Esophagus (tissue), 2 donors: Measurements from ENCODE around the gene GAREM1. TPM values are rescaled to one million over a fixed set of nuclear protein-coding genes. Genes with fewer than 3 reads are reported as not detected.

Experiments
- H3K27ac ChIP-seq, 2 donors: one replicate each; pipeline ENCODE4 v1.5.1; 2013; ENCODE audit warnings: low read depth in 2 of 2, mild to moderate bottlenecking in 2 of 2, inconsistent platforms in 1 of 2, low read length in 1 of 2, moderate library complexity in 1 of 2
- H3K27me3 ChIP-seq, 2 donors: one replicate each; pipeline ENCODE4 v1.6.1; 2013; ENCODE audit warnings: low read length in 2 of 2, control low read depth in 1 of 2, mild to moderate bottlenecking in 1 of 2; ENCODE audit not compliant: insufficient read depth in 2 of 2, control insufficient read depth in 1 of 2
- H3K36me3 ChIP-seq, 2 donors: one replicate each; pipeline ENCODE4 v1.6.1; 2013; ENCODE audit warnings: low read length in 1 of 2; ENCODE audit not compliant: control insufficient read depth in 2 of 2, insufficient read depth in 2 of 2
- H3K4me1 ChIP-seq, 2 donors: one replicate each; pipeline ENCODE4 v1.6.1; 2013; ENCODE audit warnings: low read length in 1 of 2; ENCODE audit not compliant: control insufficient read depth in 2 of 2, insufficient read depth in 2 of 2
- H3K4me3 ChIP-seq, 2 donors: one replicate each; pipeline ENCODE4 v1.5.1; 2013; ENCODE audit warnings: low read length in 2 of 2, mild to moderate bottlenecking in 2 of 2, low read depth in 1 of 2, moderate library complexity in 1 of 2
- H3K9me3 ChIP-seq, 2 donors: one replicate each; pipeline ENCODE4 v1.6.1; 2013; ENCODE audit warnings: mild to moderate bottlenecking in 2 of 2, low read depth in 1 of 2, low read length in 1 of 2, moderate library complexity in 1 of 2; ENCODE audit not compliant: control insufficient read depth in 2 of 2, insufficient read depth in 1 of 2
- WGBS, 2 donors: extraction: QIAGEN DNeasy Blood & Tissue Kit; methylation state at CpG; one replicate each; pipeline ENCODE4 v1.1.7; 2013; 5-methylcytosine and 5-hydroxymethylcytosine counted together
- polyA plus RNA-seq, 2 donors: library from polyadenylated mRNA; stranded (reverse); fragments of 200-250 nt; gene quantifications; one replicate each; pipeline ENCODE4 v1.2.3, GENCODE V29; 2013
- donor health status: healthy with polysubstance abuse.
- donor health status: Bipolar disorder and iron deficiency.

Gene GAREM1
- polyA plus RNA-seq, 2 donors, result 4.9 to 6.1 TPM

- H3K27ac ChIP-seq, result no peak overlapping the region
- H3K27me3 ChIP-seq, result no peaks in the 10 kb centered on the region
- WGBS, 2 donors, result 85 to 93% methylated on average over 5 of the region's 5 CpGs
- H3K9me3 ChIP-seq, result no peaks in the 10 kb centered on the region
- H3K4me3 ChIP-seq, result no peak overlapping the region
- H3K4me1 ChIP-seq, result no peaks in the 10 kb centered on the region
- no peaks in the 10 kb centered on the region for H3K36me3 ChIP-seq
Observed at GRCh38 chr18:32443706-32444215, 26.9 kb downstream of the GAREM1 start.

- Histone ChIP-seq H3K4me3 (no peak overlapping the region), H3K4me1 (peaks cover 2% of the 10 kb centered on the region in 2 donors), H3K36me3 (no peaks in the 10 kb centered on the region), H3K27ac (no peak overlapping the region), H3K9me3 (no peaks in the 10 kb centered on the region), H3K27me3 (no peaks in the 10 kb centered on the region)
- 83 to 85% methylated on average over 2 of the region's 2 CpGs for WGBS, 2 donors
Observed at GRCh38 chr18:32443033-32443705, 27.5 kb downstream of the GAREM1 start.

GRCh38 chr18:32442575-32442974 is 28.1 kb downstream of the GAREM1 start:
- H3K36me3 ChIP-seq, result no peaks in the 10 kb centered on the region
- no peaks in the 10 kb centered on the region for H3K27me3 ChIP-seq
- H3K4me1 ChIP-seq, result peaks cover 2 to 3% of the 10 kb centered on the region in 2 donors
- no peak overlapping the region for H3K27ac ChIP-seq
- no peaks in the 10 kb centered on the region for H3K9me3 ChIP-seq
- no peak overlapping the region for H3K4me3 ChIP-seq

GRCh38 chr18:32441533-32441932 is 29.1 kb downstream of the GAREM1 start:
- WGBS, 2 donors, result 80 to 82% methylated on average over 8 of the region's 8 CpGs
- H3K4me1 ChIP-seq, result peaks cover 2 to 3% of the 10 kb centered on the region in 2 donors
- H3K4me3 ChIP-seq, result no peak overlapping the region
- no peaks in the 10 kb centered on the region for H3K27me3 ChIP-seq
- H3K36me3 ChIP-seq, result no peaks in the 10 kb centered on the region
- H3K9me3 ChIP-seq, result no peaks in the 10 kb centered on the region
- H3K27ac ChIP-seq, result no peak overlapping the region

GRCh38 chr18:32440518-32440917 is 30.2 kb downstream of the GAREM1 start:
- Histone ChIP-seq H3K27me3 (no peaks in the 10 kb centered on the region), H3K9me3 (no peaks in the 10 kb centered on the region), H3K36me3 (no peaks in the 10 kb centered on the region), H3K4me3 (no peak overlapping the region), H3K27ac (no peak overlapping the region), H3K4me1 (peaks cover 2 to 3% of the 10 kb centered on the region in 2 donors)
- 87 to 89% methylated on average over 4 of the region's 4 CpGs for WGBS, 2 donors

- no peak overlapping the region for H3K27ac ChIP-seq
- no peaks in the 10 kb centered on the region for H3K36me3 ChIP-seq
- WGBS, 2 donors, result 89 to 96% methylated on average over 1 of the region's 1 CpG
- H3K4me3 ChIP-seq, result no peak overlapping the region
- H3K4me1 ChIP-seq, result peaks cover 2 to 3% of the 10 kb centered on the region in 2 donors
- no peaks in the 10 kb centered on the region for H3K9me3 ChIP-seq
- H3K27me3 ChIP-seq, result no peaks in the 10 kb centered on the region
Observed at GRCh38 chr18:32439802-32440201, 30.9 kb downstream of the GAREM1 start.

- Histone ChIP-seq H3K36me3 (no peaks in the 10 kb centered on the region), H3K4me1 (peaks cover 2 to 3% of the 10 kb centered on the region in 2 donors), H3K9me3 (no peaks in the 10 kb centered on the region), H3K27ac (no peak overlapping the region), H3K27me3 (no peaks in the 10 kb centered on the region), H3K4me3 (no peak overlapping the region)
- 61 to 87% methylated on average over 2 of the region's 2 CpGs for WGBS, 2 donors
Observed at GRCh38 chr18:32439241-32439640, 31.4 kb downstream of the GAREM1 start.

GRCh38 chr18:32438173-32438572 is 32.5 kb downstream of the GAREM1 start:
- H3K4me3 ChIP-seq, result no peak overlapping the region
- no peaks in the 10 kb centered on the region for H3K27me3 ChIP-seq
- H3K36me3 ChIP-seq, result no peaks in the 10 kb centered on the region
- no peaks in the 10 kb centered on the region for H3K9me3 ChIP-seq
- WGBS, 2 donors, result 62 to 65% methylated on average over 8 of the region's 8 CpGs
- no peak overlapping the region for H3K27ac ChIP-seq
- peaks cover 2 to 3% of the 10 kb centered on the region in 2 donors for H3K4me1 ChIP-seq

GRCh38 chr18:32437100-32437834 is 33.4 kb downstream of the GAREM1 start:
- 66 to 78% methylated on average over 7 of the region's 7 CpGs for WGBS, 2 donors
- Histone ChIP-seq H3K27me3 (no peaks in the 10 kb centered on the region), H3K27ac (no peak overlapping the region), H3K9me3 (no peaks in the 10 kb centered on the region), H3K4me1 (peaks cover 2 to 3% of the 10 kb centered on the region in 2 donors), H3K36me3 (no peaks in the 10 kb centered on the region), H3K4me3 (no peak overlapping the region)
